Vagina (tissue), 2 donors: ENCODE measurements around the gene TMEM130.

Source experiments
- POLR2A ChIP-seq, 2 donors: fragments of 450-650 bp; IDR thresholded peaks; one replicate each; pipeline ENCODE4 v1.6.1; 2017; ENCODE audit warnings: antibody characterized with exemption in 2 of 2, mild to moderate bottlenecking in 2 of 2, moderate library complexity in 2 of 2
- POLR2AphosphoS5 ChIP-seq, 2 donors: sonication (generic); formaldehyde crosslinking; IDR thresholded peaks; one replicate each; pipeline ENCODE4 v1.9.0; 2017; ENCODE audit warnings: antibody characterized with exemption in 2 of 2, mild to moderate bottlenecking in 2 of 2, low read depth in 1 of 2; ENCODE audit not compliant: insufficient read depth in 1 of 2
- TF ChIP-seq, protein P1 (sequence below), 3 experiments: fragments of 450-650 bp in 2 of 3; fragments of 200-600 bp in 1 of 3; sonication (generic) in 1 of 3; IDR thresholded peaks; one replicate each; pipeline ENCODE4 v1.5.1; 2017 to 2019; ENCODE audit warnings: antibody characterized with exemption in 3 of 3, mild to moderate bottlenecking in 2 of 3, moderate library complexity in 2 of 3

DNA sequence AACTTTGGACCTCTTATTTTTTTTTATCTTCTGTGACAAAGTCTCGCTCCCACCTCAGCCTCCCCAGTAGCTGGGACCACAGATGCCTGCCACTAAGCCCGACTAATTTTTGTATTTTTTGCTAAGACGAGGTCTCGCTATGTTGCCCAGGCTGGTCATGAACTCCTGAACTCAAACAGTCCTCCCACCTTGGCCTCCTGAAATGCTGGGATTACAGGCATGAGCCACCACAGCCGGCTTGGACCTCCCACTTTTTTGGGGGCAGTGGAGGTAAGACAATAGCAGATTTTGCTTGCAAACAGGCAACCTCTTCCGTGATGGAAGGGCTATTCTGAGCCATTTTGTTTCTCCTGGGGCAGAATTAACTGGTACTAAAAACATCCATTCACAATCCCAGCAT is 7.3 kb upstream of the TMEM130 start:
- TF ChIP-seq, protein P1, sequence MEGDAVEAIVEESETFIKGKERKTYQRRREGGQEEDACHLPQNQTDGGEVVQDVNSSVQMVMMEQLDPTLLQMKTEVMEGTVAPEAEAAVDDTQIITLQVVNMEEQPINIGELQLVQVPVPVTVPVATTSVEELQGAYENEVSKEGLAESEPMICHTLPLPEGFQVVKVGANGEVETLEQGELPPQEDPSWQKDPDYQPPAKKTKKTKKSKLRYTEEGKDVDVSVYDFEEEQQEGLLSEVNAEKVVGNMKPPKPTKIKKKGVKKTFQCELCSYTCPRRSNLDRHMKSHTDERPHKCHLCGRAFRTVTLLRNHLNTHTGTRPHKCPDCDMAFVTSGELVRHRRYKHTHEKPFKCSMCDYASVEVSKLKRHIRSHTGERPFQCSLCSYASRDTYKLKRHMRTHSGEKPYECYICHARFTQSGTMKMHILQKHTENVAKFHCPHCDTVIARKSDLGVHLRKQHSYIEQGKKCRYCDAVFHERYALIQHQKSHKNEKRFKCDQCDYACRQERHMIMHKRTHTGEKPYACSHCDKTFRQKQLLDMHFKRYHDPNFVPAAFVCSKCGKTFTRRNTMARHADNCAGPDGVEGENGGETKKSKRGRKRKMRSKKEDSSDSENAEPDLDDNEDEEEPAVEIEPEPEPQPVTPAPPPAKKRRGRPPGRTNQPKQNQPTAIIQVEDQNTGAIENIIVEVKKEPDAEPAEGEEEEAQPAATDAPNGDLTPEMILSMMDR (IDR thresholded peaks at IDR 0.05), result no peak
- TF ChIP-seq POLR2A (IDR thresholded peaks at IDR 0.05), result no peak
- TF ChIP-seq POLR2AphosphoS5 (IDR thresholded peaks at IDR 0.05; ENCODE audit: insufficient read depth in 1 of 2, low read depth in 1 of 2), result no peak
